Smooth muscle cell (in vitro differentiated cells): ENCODE measurements around the gene PHACTR2. TPM values are rescaled to one million over a fixed set of nuclear protein-coding genes. Genes with fewer than 3 reads are reported as not detected.

ENCODE experiments used
- DNase-seq: peaks from one replicate; lab custom pipeline; 2025; ENCODE audit not compliant: unreplicated experiment; lab: John Stamatoyannopoulos, UW
- H2AFZ ChIP-seq: fragments of 200-600 bp; sonication (generic); 2 replicates; pipeline ENCODE4 v1.6.0; 2016; ENCODE audit warnings: antibody characterized with exemption, low read depth, mild to moderate bottlenecking
- H3F3A ChIP-seq: fragments of 200-600 bp; sonication (generic); 2 replicates; pipeline ENCODE4 v1.6.0; 2017; ENCODE audit warnings: antibody characterized with exemption, low read depth
- H3K27ac ChIP-seq: fragments of 200-600 bp; sonication (generic); 2 replicates; pipeline ENCODE4 v1.5.1; 2016; ENCODE audit warnings: low read depth, mild to moderate bottlenecking
- H3K27me3 ChIP-seq: fragments of 200-600 bp; sonication (generic); 2 replicates; pipeline ENCODE4 v1.6.1; 2016; ENCODE audit warnings: low read depth, mild to moderate bottlenecking
- H3K36me3 ChIP-seq: fragments of 200-600 bp; sonication (generic); 2 replicates; pipeline ENCODE4 v1.5.1; 2016; ENCODE audit warnings: low read depth
- H3K4me1 ChIP-seq: fragments of 200-600 bp; sonication (generic); 2 replicates; pipeline ENCODE4 v1.5.1; 2016; ENCODE audit warnings: low read depth
- H3K4me2 ChIP-seq: fragments of 200-600 bp; sonication (generic); 2 replicates; pipeline ENCODE4 v1.6.0; 2016; ENCODE audit warnings: mild to moderate bottlenecking
- H3K4me3 ChIP-seq: fragments of 200-600 bp; sonication (generic); 2 replicates; pipeline ENCODE4 v1.5.1; 2016; ENCODE audit warnings: mild to moderate bottlenecking
- H3K79me2 ChIP-seq: fragments of 200-600 bp; sonication (generic); 2 replicates; pipeline ENCODE4 v1.6.0; 2016; ENCODE audit warnings: low read depth, mild to moderate bottlenecking
- H3K9ac ChIP-seq: fragments of 200-600 bp; sonication (generic); 2 replicates; pipeline ENCODE4 v1.6.0; 2016; ENCODE audit warnings: low read depth
- H3K9me3 ChIP-seq: fragments of 200-600 bp; sonication (generic); replicated peaks from 2 replicates; pipeline ENCODE4 v1.5.1; 2016; ENCODE audit warnings: low read depth
- H4K20me1 ChIP-seq: fragments of 200-600 bp; sonication (generic); 2 replicates; pipeline ENCODE4 v1.6.0; 2016; ENCODE audit warnings: low read depth
- CTCF ChIP-seq: fragments of 200-600 bp; sonication (generic); IDR thresholded peaks from 2 replicates; pipeline ENCODE4 v1.5.1; 2017; ENCODE audit warnings: borderline replicate concordance, mild to moderate bottlenecking, antibody characterized with exemption; ENCODE audit not compliant: insufficient read depth, poor library complexity, severe bottlenecking
- WGBS: methylation state at CpG from one replicate; pipeline ENCODE4 v1.1.7; 2016; ENCODE audit warnings: low lambda C conversion rate; 5-methylcytosine and 5-hydroxymethylcytosine counted together
- polyA plus RNA-seq: library from polyadenylated mRNA; unstranded; fragments of >200 nt; fragmentation: Nextera tagmentation; extraction: Ambion mirVana; gene quantifications from 2 replicates; pipeline ENCODE4 v1.2.1, GENCODE V29; 2016
- total RNA-seq: library from RNA; depleted of rRNA; stranded (reverse); fragments of >200 nt; gene quantifications from 2 replicates; pipeline ENCODE4 v1.2.3, GENCODE V29; 2014

The PHACTR2 gene
- total and polyA plus RNA-seq, 2 experiments from 2014 or later, result 62.7 to 80.4 TPM

GRCh38 chr6:143708889-143709288 lies 31.1 kb downstream of the PHACTR2 start:
- Histone ChIP-seq H3K4me2 (no peak overlapping the region), H3K79me2 (peaks cover 93% of the 10 kb centered on the region), H3K4me1 (no peaks in the 10 kb centered on the region), H3K36me3 (no peaks in the 10 kb centered on the region), H3K27me3 (no peaks in the 10 kb centered on the region), H4K20me1 (peaks cover 70% of the 10 kb centered on the region), H3K27ac (no peak overlapping the region), H2AFZ (no peak overlapping the region), H3K9me3 (no peaks in the 10 kb centered on the region), H3F3A (no peaks in the 10 kb centered on the region), H3K9ac (no peak overlapping the region), H3K4me3 (no peak overlapping the region)
- WGBS, result 100% methylated on average over 1 of the region's 1 CpG
- no peak for DNase-seq
- no peak for TF ChIP-seq CTCF

GRCh38 chr6:143711714-143712113 lies 33.9 kb downstream of the PHACTR2 start:
- Histone ChIP-seq H3K79me2 (peaks cover 77% of the 10 kb centered on the region), H3F3A (no peaks in the 10 kb centered on the region), H3K4me3 (no peak overlapping the region), H3K4me1 (no peaks in the 10 kb centered on the region), H3K4me2 (no peak overlapping the region), H2AFZ (no peak overlapping the region), H3K36me3 (no peaks in the 10 kb centered on the region), H3K9ac (no peak overlapping the region), H3K27me3 (no peaks in the 10 kb centered on the region), H4K20me1 (peaks cover 84% of the 10 kb centered on the region), H3K27ac (no peak overlapping the region), H3K9me3 (no peaks in the 10 kb centered on the region)
- 88% methylated on average over 3 of the region's 3 CpGs for WGBS
- no peak for DNase-seq
- TF ChIP-seq CTCF, result no peak

GRCh38 chr6:143718472-143718871 lies 40.7 kb downstream of the PHACTR2 start:
- Histone ChIP-seq H3K27ac (no peak overlapping the region), H2AFZ (no peak overlapping the region), H3F3A (no peaks in the 10 kb centered on the region), H3K27me3 (no peaks in the 10 kb centered on the region), H4K20me1 (peaks cover 44% of the 10 kb centered on the region), H3K4me1 (no peaks in the 10 kb centered on the region), H3K4me2 (no peak overlapping the region), H3K9me3 (no peaks in the 10 kb centered on the region), H3K9ac (no peak overlapping the region), H3K4me3 (no peak overlapping the region), H3K36me3 (peaks cover 10% of the 10 kb centered on the region), H3K79me2 (peaks cover 31% of the 10 kb centered on the region)
- WGBS, result 98% methylated on average over 1 of the region's 1 CpG
- TF ChIP-seq CTCF, result no peak
- no peak for DNase-seq

GRCh38 chr6:143721642-143722041 lies 43.9 kb downstream of the PHACTR2 start:
- H3K4me1 ChIP-seq, result no peaks in the 10 kb centered on the region
- H3K4me3 ChIP-seq, result no peak overlapping the region
- H3K36me3 ChIP-seq, result peaks cover 20% of the 10 kb centered on the region
- no peak overlapping the region for H2AFZ ChIP-seq
- peaks cover 18% of the 10 kb centered on the region for H4K20me1 ChIP-seq
- no peak for TF ChIP-seq CTCF
- no peak overlapping the region for H3K27ac ChIP-seq
- no peaks in the 10 kb centered on the region for H3K9me3 ChIP-seq
- H3K27me3 ChIP-seq, result no peaks in the 10 kb centered on the region
- H3F3A ChIP-seq, result no peaks in the 10 kb centered on the region
- H3K4me2 ChIP-seq, result no peak overlapping the region
- H3K79me2 ChIP-seq, result peaks cover 30% of the 10 kb centered on the region
- DNase-seq, result no peak
- no peak overlapping the region for H3K9ac ChIP-seq
